SU-DHL-6 (cell line): ENCODE measurements around the gene TMED1.

ENCODE experiments used
- EZH2phosphoT487 ChIP-seq: fragments of 200-600 bp; sonication (generic), shearing (Covaris generic); conservative IDR thresholded peaks from 2 replicates; pipeline ENCODE4 v1.6.1; 2018; ENCODE audit warnings: mild to moderate bottlenecking, antibody characterized with exemption, low read length, moderate library complexity, mixed read lengths
- TF ChIP-seq, protein P1 (sequence below): fragments of 200-600 bp; sonication (generic); IDR thresholded peaks from one replicate; pipeline ENCODE4 v1.5.1; 2017; ENCODE audit warnings: antibody characterized with exemption, mild to moderate bottlenecking, low read length, moderate library complexity; ENCODE audit not compliant: insufficient read depth, poor library complexity, severe bottlenecking

DNA sequence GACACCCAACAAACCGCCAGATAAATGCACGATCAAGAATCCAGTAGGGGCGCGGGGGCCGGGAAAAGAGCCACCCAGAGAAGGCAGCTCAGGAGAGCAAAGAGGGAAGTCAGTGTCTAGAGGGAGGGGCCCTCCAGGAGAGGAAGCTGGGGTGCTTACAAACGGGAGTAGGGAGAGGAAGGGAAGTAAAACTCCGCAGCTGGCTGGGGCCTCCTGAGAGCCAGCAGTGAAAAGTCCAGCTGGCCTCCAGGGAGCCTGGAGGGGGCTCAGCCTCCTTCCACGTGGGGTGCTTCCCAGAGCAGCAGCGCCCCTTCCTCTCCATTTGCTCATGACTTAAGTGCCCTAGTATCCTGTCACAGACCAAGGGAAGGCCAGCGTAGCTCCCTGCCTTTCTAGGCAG, 51.8 kb downstream of the TMED1 start:
- TF ChIP-seq, protein P1, sequence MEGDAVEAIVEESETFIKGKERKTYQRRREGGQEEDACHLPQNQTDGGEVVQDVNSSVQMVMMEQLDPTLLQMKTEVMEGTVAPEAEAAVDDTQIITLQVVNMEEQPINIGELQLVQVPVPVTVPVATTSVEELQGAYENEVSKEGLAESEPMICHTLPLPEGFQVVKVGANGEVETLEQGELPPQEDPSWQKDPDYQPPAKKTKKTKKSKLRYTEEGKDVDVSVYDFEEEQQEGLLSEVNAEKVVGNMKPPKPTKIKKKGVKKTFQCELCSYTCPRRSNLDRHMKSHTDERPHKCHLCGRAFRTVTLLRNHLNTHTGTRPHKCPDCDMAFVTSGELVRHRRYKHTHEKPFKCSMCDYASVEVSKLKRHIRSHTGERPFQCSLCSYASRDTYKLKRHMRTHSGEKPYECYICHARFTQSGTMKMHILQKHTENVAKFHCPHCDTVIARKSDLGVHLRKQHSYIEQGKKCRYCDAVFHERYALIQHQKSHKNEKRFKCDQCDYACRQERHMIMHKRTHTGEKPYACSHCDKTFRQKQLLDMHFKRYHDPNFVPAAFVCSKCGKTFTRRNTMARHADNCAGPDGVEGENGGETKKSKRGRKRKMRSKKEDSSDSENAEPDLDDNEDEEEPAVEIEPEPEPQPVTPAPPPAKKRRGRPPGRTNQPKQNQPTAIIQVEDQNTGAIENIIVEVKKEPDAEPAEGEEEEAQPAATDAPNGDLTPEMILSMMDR, result no peak
- no peak for TF ChIP-seq EZH2phosphoT487
